Heart left ventricle (tissue), 16 donors: ENCODE data around the gene AKAP13. TPM values are rescaled to one million over a fixed set of nuclear protein-coding genes. Genes with fewer than 3 reads are reported as not detected.

ENCODE experiments used
- ATAC-seq, 4 donors: fragments of 200-7000 bp; cut with Tn5 transposase; one replicate each; pipeline ENCODE4 v1.9.1; 2020 to 2022; ENCODE audit warnings: moderate library complexity in 4 of 4, mild to moderate bottlenecking in 3 of 4, moderate number of reproducible peaks in 1 of 4
- DNase-seq, 5 donors: peaks; one replicate each; pipeline ENCODE4 v3.0.0-alpha.2; 2020
- H3K27ac ChIP-seq, 12 donors: fragments of 200-600 bp; sonication (generic) in 4 of 12; one replicate each; pipeline versions ENCODE4 v1.5.0 to v1.8.0; 2016 to 2022; ENCODE audit warnings: mild to moderate bottlenecking in 2 of 12
- H3K27me3 ChIP-seq, 9 donors: fragments of 200-600 bp; sonication (generic) in 2 of 9; one replicate each; pipeline versions ENCODE4 v1.5.1 to v1.8.0; 2016 to 2022; ENCODE audit warnings: mild to moderate bottlenecking in 3 of 9
- H3K36me3 ChIP-seq, 9 donors: fragments of 200-600 bp; sonication (generic) in 2 of 9; one replicate each; pipeline versions ENCODE4 v1.5.0 to v1.8.0; 2018 to 2022; ENCODE audit warnings: mild to moderate bottlenecking in 2 of 9
- H3K4me1 ChIP-seq, 12 donors: fragments of 200-600 bp; sonication (generic) in 4 of 12; one replicate each; pipeline versions ENCODE4 v1.5.0 to v1.8.0; 2016 to 2022; ENCODE audit warnings: mild to moderate bottlenecking in 3 of 12
- H3K4me3 ChIP-seq, 12 donors: fragments of 200-600 bp; sonication (generic) in 4 of 12; one replicate each; pipeline versions ENCODE4 v1.5.0 to v1.8.0; 2017 to 2022; ENCODE audit warnings: mild to moderate bottlenecking in 9 of 12, moderate library complexity in 4 of 12
- H3K9me3 ChIP-seq, 12 donors: fragments of 200-600 bp; sonication (generic) in 4 of 12; one replicate each; pipeline versions ENCODE4 v1.5.0 to v1.8.0; 2016 to 2022; ENCODE audit warnings: mild to moderate bottlenecking in 1 of 12
- POLR2A ChIP-seq, 2 donors: fragments of 450-650 bp; IDR thresholded peaks; one replicate each; pipeline ENCODE4 v1.6.1; 2017; ENCODE audit warnings: antibody characterized with exemption in 2 of 2, mild to moderate bottlenecking in 2 of 2, moderate library complexity in 2 of 2
- WGBS, 4 donors: extraction: QIAGEN DNeasy Blood & Tissue Kit in 2 of 4; methylation state at CpG; one replicate each; pipeline versions ENCODE4 v1.1.5 to v1.1.7; 2013 to 2018; 5-methylcytosine and 5-hydroxymethylcytosine counted together
- intact Hi-C, 10 donors: fragments of 100-400 bp; cut with DNase I; formaldehyde crosslinking; loops; one replicate each; pipeline versions ENCODE4 v1.11.1 to v1.14.2; 2022
- polyA plus RNA-seq, 2 donors: library from polyadenylated mRNA; stranded (reverse); fragments of 200-250 nt; gene quantifications; one replicate each; pipeline ENCODE4 v1.2.3, GENCODE V29; 2013
- total RNA-seq, 9 donors: library from RNA; depleted of rRNA in 2 of 9; stranded (reverse); fragments of >200 nt in 2 of 9; fragmentation: NEBNext Ultra II Directional in 3 of 9; extraction: Animal tissue kit (Norgen Biotek cat#: 25700) in 3 of 9; gene quantifications; one replicate each; pipeline versions ENCODE4 v1.1.0 to v1.2.4, GENCODE V29; 2016 to 2023
- TF ChIP-seq, protein P1 (sequence below), 12 donors: fragments of 200-600 bp; sonication (generic) in 4 of 12; IDR thresholded peaks; one replicate each; pipeline versions ENCODE4 v1.5.0 to v1.8.0; 2018 to 2022; ENCODE audit warnings: antibody characterized with exemption in 12 of 12, mild to moderate bottlenecking in 5 of 12
- donor health status: ischemic (EF 13 %, LVEDD 7.1; RV severe dilation, severe dysfunction).
- donor health status: healthy with polysubstance abuse.
- donor health status: DM: no; HTN: yes; CAD: no.
- donor health status: DM: no; HTN: no; CAD: no.
- donor health status: ischemic (EF 25% LVEDD 6.9; RV normal size, moderate dysfunction).
- donor health status: ischemic (EF 25% LVEDD 5.7; RV mildly dilated, moderate dysfunction).
- donor health status: healthy.
- donor health status: DM: yes; HTN: yes; CAD: no.
- donor health status: ischemic (EF 35%, LVEDD 5.7; RV mildly dilated, moderate dysfunction).
- donor health status: nonischemic (EF 11% LVEDD 7.7; RV severe dilation, severe dysfunction).
- donor health status: DM: yes; HTN: yes; CAD: no.
- donor health status: PGD.
- donor health status: ischemic (EF 29% LVEDD 5.4; RV normal size, mild dysfunction).
- donor health status: nonischemic (EF 23%, LVEDD 6.1; RV moderate dilation, normal function).

AKAP13 gene
- total and polyA plus RNA-seq, 11 donors: 124 to 598 (median 340) TPM

DNA sequence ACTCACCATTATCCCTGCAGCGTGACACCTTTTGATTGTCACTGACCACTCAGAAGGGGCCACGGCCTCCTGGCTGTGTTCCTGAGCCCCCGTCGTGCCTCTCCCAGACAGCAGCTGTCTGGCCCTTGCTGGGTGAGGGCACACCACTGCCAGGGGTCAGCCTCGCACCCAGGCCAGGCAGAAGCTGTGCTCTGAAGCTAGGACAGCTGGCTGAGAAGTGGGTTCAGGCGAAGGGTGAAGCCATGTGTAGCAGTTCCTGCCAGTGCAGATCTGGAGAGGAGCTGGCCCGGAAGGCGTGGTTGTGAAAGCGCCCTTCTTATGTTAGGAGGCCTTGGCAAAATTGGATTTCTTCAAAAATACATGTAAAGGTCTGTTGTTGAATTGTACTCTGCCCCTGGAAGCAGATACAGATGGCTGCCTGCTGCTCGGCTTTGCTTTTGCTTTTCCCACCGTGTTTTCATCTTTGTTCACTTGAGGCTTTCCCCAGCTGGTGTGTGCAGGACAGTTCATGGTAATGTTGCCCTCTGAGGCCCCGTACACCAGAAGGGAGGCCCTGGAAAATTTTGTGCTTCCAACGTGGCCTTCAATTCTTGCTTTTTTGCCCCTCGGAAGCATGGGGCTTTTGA lies 365.2 kb downstream of the AKAP13 start:
- H3K9me3 ChIP-seq: no peaks in the 10 kb centered on the region
- no peak for TF ChIP-seq POLR2A (IDR thresholded peaks at IDR 0.05)
- TF ChIP-seq, protein P1, sequence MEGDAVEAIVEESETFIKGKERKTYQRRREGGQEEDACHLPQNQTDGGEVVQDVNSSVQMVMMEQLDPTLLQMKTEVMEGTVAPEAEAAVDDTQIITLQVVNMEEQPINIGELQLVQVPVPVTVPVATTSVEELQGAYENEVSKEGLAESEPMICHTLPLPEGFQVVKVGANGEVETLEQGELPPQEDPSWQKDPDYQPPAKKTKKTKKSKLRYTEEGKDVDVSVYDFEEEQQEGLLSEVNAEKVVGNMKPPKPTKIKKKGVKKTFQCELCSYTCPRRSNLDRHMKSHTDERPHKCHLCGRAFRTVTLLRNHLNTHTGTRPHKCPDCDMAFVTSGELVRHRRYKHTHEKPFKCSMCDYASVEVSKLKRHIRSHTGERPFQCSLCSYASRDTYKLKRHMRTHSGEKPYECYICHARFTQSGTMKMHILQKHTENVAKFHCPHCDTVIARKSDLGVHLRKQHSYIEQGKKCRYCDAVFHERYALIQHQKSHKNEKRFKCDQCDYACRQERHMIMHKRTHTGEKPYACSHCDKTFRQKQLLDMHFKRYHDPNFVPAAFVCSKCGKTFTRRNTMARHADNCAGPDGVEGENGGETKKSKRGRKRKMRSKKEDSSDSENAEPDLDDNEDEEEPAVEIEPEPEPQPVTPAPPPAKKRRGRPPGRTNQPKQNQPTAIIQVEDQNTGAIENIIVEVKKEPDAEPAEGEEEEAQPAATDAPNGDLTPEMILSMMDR (IDR thresholded peaks at IDR 0.05): no peak
- DNase-seq: peak in 1 of 5 donors; percentile 20
- intact Hi-C loops: loop anchor here in 1 of 10 donors (5.0 kb wide), 1 partner anchor 47 kb away; the partner anchor contains the start of gene KLHL25
- no peak overlapping the region for H3K4me3 ChIP-seq
- H3K27me3 ChIP-seq: no peaks in the 10 kb centered on the region
- peaks cover 4 to 65% (median 34%) of the 10 kb centered on the region in 12 donors for H3K4me1 ChIP-seq
- ATAC-seq: no peak
- H3K27ac ChIP-seq: no peak overlapping the region
- peaks cover 0 to 87% (median 83%) of the 10 kb centered on the region in 9 donors for H3K36me3 ChIP-seq
- 63 to 79% (median 74%) methylated on average over 14 of the region's 14 CpGs for WGBS, 4 donors

DNA sequence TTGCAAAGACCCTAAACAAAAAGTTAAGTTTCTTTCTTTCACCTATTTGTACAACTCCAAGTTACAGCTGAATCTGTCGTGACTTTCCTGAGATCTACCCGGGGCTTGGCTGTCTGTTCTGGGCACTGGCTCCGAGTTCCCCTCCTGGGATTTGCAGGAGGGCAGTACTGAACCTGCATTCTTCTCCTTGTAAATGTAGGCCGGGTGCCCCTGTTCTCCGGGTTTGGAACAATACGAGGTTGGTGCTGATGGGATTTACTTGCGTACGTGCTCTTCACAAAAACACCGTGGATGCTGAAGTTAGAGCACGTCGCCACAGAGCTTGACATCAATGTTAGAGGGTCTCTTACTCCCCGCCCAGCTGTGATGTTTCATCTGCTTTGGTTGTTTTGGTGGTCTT lies 366.2 kb downstream of the AKAP13 start:
- H3K27ac ChIP-seq: no peak overlapping the region
- WGBS, 4 donors: 80 to 87% (median 84%) methylated on average over 12 of the region's 12 CpGs
- peaks cover 0 to 77% (median 73%) of the 10 kb centered on the region in 9 donors for H3K36me3 ChIP-seq
- peaks cover 4 to 67% (median 42%) of the 10 kb centered on the region in 12 donors for H3K4me1 ChIP-seq
- H3K4me3 ChIP-seq: no peak overlapping the region
- H3K9me3 ChIP-seq: no peaks in the 10 kb centered on the region
- H3K27me3 ChIP-seq: no peaks in the 10 kb centered on the region
- intact Hi-C loops: loop anchor here in 1 of 10 donors (5.0 kb wide), 1 partner anchor 46 kb away; the partner anchor contains the start of gene KLHL25
- ATAC-seq (no peak), DNase-seq (no peak)
- no peak for TF ChIP-seq POLR2A (IDR thresholded peaks at IDR 0.05)
- TF ChIP-seq, protein P1 (IDR thresholded peaks at IDR 0.05): no peak

DNA sequence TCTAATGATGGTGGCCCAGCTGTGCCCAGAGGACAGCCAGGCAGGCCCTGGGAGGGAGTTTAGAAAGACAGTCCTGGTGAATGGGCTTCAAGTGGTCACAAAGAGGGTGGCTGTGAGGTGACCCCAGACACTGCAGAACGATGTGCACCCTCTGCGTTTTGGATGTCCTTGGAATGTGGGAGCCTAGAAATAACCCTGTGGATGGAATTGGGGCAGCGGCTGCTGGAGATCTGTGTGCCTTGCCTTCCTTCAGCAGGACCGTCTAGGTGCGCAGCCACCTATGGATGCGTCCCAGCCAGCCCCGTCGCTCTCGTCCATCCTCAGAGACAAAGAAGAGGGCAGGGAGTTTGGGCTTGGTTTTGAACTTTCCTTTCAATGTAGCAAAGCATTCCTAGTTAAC lies 367.8 kb downstream of the AKAP13 start:
- Histone ChIP-seq H3K4me3 (no peak overlapping the region), H3K27ac (peak overlapping the region in 4 of 12 donors; percentile 4 to 78 (median 36)), H3K36me3 (peaks cover 0 to 62% (median 58%) of the 10 kb centered on the region in 9 donors), H3K9me3 (no peaks in the 10 kb centered on the region), H3K4me1 (peaks cover 4 to 65% (median 42%) of the 10 kb centered on the region in 12 donors), H3K27me3 (no peaks in the 10 kb centered on the region)
- TF ChIP-seq POLR2A (IDR thresholded peaks at IDR 0.05): no peak
- TF ChIP-seq, protein P1 (IDR thresholded peaks at IDR 0.05): no peak
- no peak for ATAC-seq
- DNase-seq: peak in 1 of 5 donors; percentile 24
- WGBS, 4 donors: 84 to 87% (median 86%) methylated on average over 9 of the region's 9 CpGs
- intact Hi-C loops: loop anchor here in 1 of 10 donors (5.0 kb wide), 1 partner anchor 44 kb away; the partner anchor contains the start of gene KLHL25

DNA sequence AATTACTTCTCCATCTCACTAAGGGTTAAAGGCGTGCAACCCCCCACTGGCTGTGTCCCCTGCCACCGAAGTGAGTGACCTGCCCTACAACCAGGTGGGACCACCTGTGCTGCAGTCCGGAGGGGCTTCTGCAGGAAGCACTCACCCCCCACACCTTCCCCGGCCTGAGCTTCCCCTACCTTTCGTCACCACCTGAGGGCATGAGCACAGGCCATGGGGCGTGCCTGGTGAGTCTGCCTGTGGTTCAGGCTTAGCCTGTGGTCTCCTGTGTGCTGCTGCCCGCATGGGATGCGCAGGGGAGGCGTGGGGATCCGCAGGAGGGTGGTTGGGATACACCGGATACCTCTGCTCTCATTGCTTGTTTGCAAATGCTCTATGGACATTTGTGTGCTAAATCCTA lies 368.3 kb downstream of the AKAP13 start:
- H3K27ac ChIP-seq: peak overlapping the region in 8 of 12 donors; percentile 4 to 82 (median 73)
- H3K9me3 ChIP-seq: no peaks in the 10 kb centered on the region
- ATAC-seq: no peak
- H3K4me3 ChIP-seq: no peak overlapping the region
- TF ChIP-seq, protein P1 (IDR thresholded peaks at IDR 0.05): no peak
- TF ChIP-seq POLR2A (IDR thresholded peaks at IDR 0.05): no peak
- WGBS, 4 donors: 74 to 80% (median 78%) methylated on average over 11 of the region's 11 CpGs
- peaks cover 0 to 56% (median 53%) of the 10 kb centered on the region in 9 donors for H3K36me3 ChIP-seq
- H3K4me1 ChIP-seq: peaks cover 4 to 65% (median 42%) of the 10 kb centered on the region in 12 donors
- DNase-seq: peak in 1 of 5 donors; percentile 27
- H3K27me3 ChIP-seq: no peaks in the 10 kb centered on the region
- intact Hi-C loops: loop anchor here in 1 of 10 donors (5.0 kb wide), 1 partner anchor 44 kb away; the partner anchor contains the start of gene KLHL25
